Measurements from ENCODE around the gene PROSER2.

DNA sequence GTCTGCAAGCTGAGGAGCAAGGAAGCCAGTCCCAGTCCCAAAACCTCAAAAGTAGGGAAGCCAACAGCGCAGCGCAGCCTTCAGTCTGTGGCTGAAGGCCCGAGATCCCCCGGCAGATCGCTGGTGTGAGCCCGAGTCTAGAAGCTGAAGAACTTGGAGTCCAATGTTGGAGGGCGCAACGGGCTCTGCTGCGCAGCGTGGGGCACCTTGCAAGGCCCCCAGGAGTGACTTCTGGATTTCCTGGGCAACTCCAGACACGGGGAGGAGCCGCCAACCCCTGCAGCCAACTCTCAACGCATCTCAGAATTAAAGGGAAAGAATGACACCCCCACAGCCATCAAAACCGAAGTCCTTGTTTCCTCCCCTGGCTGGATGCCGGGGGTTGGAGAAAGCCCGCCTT is 18.8 kb upstream of the PROSER2 start:
- no peak for TF ChIP-seq POLR2A (IDR thresholded peaks at IDR 0.05; ENCODE audit: low read length)
- TF ChIP-seq GATA1 (IDR thresholded peaks at IDR 0.05; ENCODE audit: low read depth, low read length): no peak
